IMR-90 (cell line): Measurements from ENCODE around the gene TPSAB1. TPM values are rescaled to one million over a fixed set of nuclear protein-coding genes. Genes with fewer than 3 reads are reported as not detected.

Source experiments
- ATAC-seq: fragments of 200-7000 bp; cut with Tn5 transposase; 2 replicates; pipeline ENCODE4 v1.9.1; 2020; ENCODE audit warnings: low read depth, mild to moderate bottlenecking, moderate library complexity
- BruUV-seq: library from RNA; stranded (reverse); fragments of 400-500 nt; replicated peaks from 2 replicates; lab custom pipeline; 2021; lab: Mats Ljungman, UMichigan
- CTCF ChIA-PET: fragments of 300-600 bp; formaldehyde crosslinking; extraction: SDS; loops from one replicate; lab custom pipeline; 2021; ENCODE audit warnings: antibody characterized with exemption; lab: Yijun Ruan, JAX
- POLR2A ChIA-PET: fragments of 300-600 bp; sonication (Branson Sonifier 250); formaldehyde crosslinking; loops from one replicate; lab custom pipeline; 2022; ENCODE audit warnings: antibody characterized with exemption; ENCODE audit not compliant: unreplicated experiment; lab: Charles Lee
- DNase-seq: peaks from one replicate; pipeline ENCODE4 v3.0.0; 2013
- H2AFZ ChIP-seq: replicated peaks from 2 replicates; pipeline ENCODE3; 2013; ENCODE audit warnings: low read length, mild to moderate bottlenecking; ENCODE audit not compliant: poor library complexity
- H2AK5ac ChIP-seq: 2 replicates; pipeline ENCODE4 v1.6.1; 2013; ENCODE audit warnings: low read depth, low read length, inconsistent platforms
- H2AK9ac ChIP-seq: replicated peaks from 2 replicates; pipeline ENCODE3; 2013; ENCODE audit warnings: mild to moderate bottlenecking, low read depth, low read length, moderate library complexity; ENCODE audit not compliant: poor library complexity
- H2BK120ac ChIP-seq: 2 replicates; pipeline ENCODE4 v1.6.1; 2013; ENCODE audit warnings: low read depth, low read length, inconsistent platforms
- H2BK15ac ChIP-seq: 3 replicates; pipeline ENCODE4 v1.6.1; 2013; ENCODE audit warnings: low read depth, low read length, inconsistent platforms
- H2BK20ac ChIP-seq: 2 replicates; pipeline ENCODE4 v1.6.1; 2013; ENCODE audit warnings: low read depth, mild to moderate bottlenecking, inconsistent platforms, low read length, moderate library complexity
- H2BK5ac ChIP-seq: 2 replicates; pipeline ENCODE4 v1.6.1; 2013; ENCODE audit warnings: mild to moderate bottlenecking, low read depth, low read length, inconsistent platforms; ENCODE audit not compliant: poor library complexity, severe bottlenecking
- H3K14ac ChIP-seq: replicated peaks from 2 replicates; pipeline ENCODE4 v1.6.1; 2013; ENCODE audit warnings: low read depth, low read length, inconsistent platforms
- H3K18ac ChIP-seq: 2 replicates; pipeline ENCODE4 v1.6.1; 2013; ENCODE audit warnings: low read depth, low read length, control low read depth
- H3K23ac ChIP-seq: 2 replicates; pipeline ENCODE4 v1.6.1; 2013; ENCODE audit warnings: low read depth, low read length, inconsistent platforms
- H3K27ac ChIP-seq: 2 replicates; pipeline ENCODE4 v1.5.1; 2013; ENCODE audit warnings: mild to moderate bottlenecking, control low read depth, low read length; ENCODE audit not compliant: insufficient read depth
- H3K27me3 ChIP-seq: 2 replicates; pipeline ENCODE4 v1.6.1; 2013; ENCODE audit warnings: low read length; ENCODE audit not compliant: control insufficient read depth, insufficient read depth
- H3K36me3 ChIP-seq: 2 replicates; pipeline ENCODE4 v1.6.1; 2013; ENCODE audit warnings: low read length, mixed read lengths; ENCODE audit not compliant: control insufficient read depth, insufficient read depth
- H3K4ac ChIP-seq: 2 replicates; pipeline ENCODE4 v1.6.1; 2013; ENCODE audit warnings: low read depth, low read length, inconsistent platforms
- H3K4me1 ChIP-seq: 2 replicates; pipeline ENCODE4 v1.6.1; 2013; ENCODE audit warnings: low read length, mixed read lengths; ENCODE audit not compliant: control insufficient read depth, insufficient read depth
- H3K4me2 ChIP-seq: 2 replicates; pipeline ENCODE4 v1.6.1; 2013; ENCODE audit warnings: low read depth, mild to moderate bottlenecking, control low read depth, low read length, moderate library complexity
- H3K4me3 ChIP-seq: 2 replicates; pipeline ENCODE4 v1.5.1; 2013; ENCODE audit warnings: low read depth, mild to moderate bottlenecking, control low read depth, low read length, moderate library complexity; ENCODE audit not compliant: insufficient read depth
- H3K56ac ChIP-seq: 2 replicates; pipeline ENCODE4 v1.6.1; 2013; ENCODE audit warnings: low read length, inconsistent platforms; ENCODE audit not compliant: insufficient read depth; ENCODE audit errors: extremely low read depth
- H3K79me1 ChIP-seq, 2 experiments: 2 replicates each; pipeline ENCODE4 v1.6.1; 2013; ENCODE audit warnings: low read length in 2 of 2, inconsistent platforms in 1 of 2, low read depth in 1 of 2
- H3K9ac ChIP-seq: 2 replicates; pipeline ENCODE4 v1.6.1; 2013; ENCODE audit warnings: low read depth, low read length, control low read depth
- H3K9me1 ChIP-seq: 2 replicates; pipeline ENCODE4 v1.6.1; 2013; ENCODE audit warnings: low read length, inconsistent platforms; ENCODE audit not compliant: insufficient read depth
- H3K9me3 ChIP-seq: 2 replicates; pipeline ENCODE4 v1.6.1; 2013; ENCODE audit warnings: low read length; ENCODE audit not compliant: control insufficient read depth, insufficient read depth
- H4K20me1 ChIP-seq: 2 replicates; pipeline ENCODE4 v1.6.1; 2013; ENCODE audit warnings: low read length, inconsistent platforms; ENCODE audit not compliant: insufficient read depth
- H4K5ac ChIP-seq: 2 replicates; pipeline ENCODE4 v1.6.1; 2013; ENCODE audit warnings: mild to moderate bottlenecking, low read depth, low read length, control low read depth
- H4K8ac ChIP-seq, 2 experiments: 2 replicates each; pipeline ENCODE4 v1.6.1; 2013; ENCODE audit warnings: low read depth in 2 of 2, low read length in 2 of 2, control low read depth in 1 of 2, inconsistent platforms in 1 of 2
- H4K91ac ChIP-seq: 2 replicates; pipeline ENCODE4 v1.6.1; 2013; ENCODE audit warnings: low read depth, low read length, inconsistent platforms; ENCODE audit not compliant: insufficient read depth
- BHLHE40 ChIP-seq: fragments of 150-350 bp; IDR thresholded peaks from 2 replicates; pipeline ENCODE4 v1.6.1; 2016; ENCODE audit warnings: mild to moderate bottlenecking, low read depth, low read length
- CEBPB ChIP-seq: IDR thresholded peaks from 2 replicates; pipeline ENCODE4 v1.6.1; 2012; ENCODE audit warnings: low read depth, low read length, improper control_type of control experiment
- CHD1 ChIP-seq: IDR thresholded peaks from 2 replicates; pipeline ENCODE4 v1.6.1; 2012; ENCODE audit warnings: low read depth, low read length, improper control_type of control experiment
- FOS ChIP-seq: fragments of 150-350 bp; IDR thresholded peaks from 2 replicates; pipeline ENCODE4 v1.6.1; 2016; ENCODE audit warnings: low read depth, low read length
- MAFK ChIP-seq: IDR thresholded peaks from 2 replicates; pipeline ENCODE4 v1.6.1; 2012; ENCODE audit warnings: low read depth, low read length, improper control_type of control experiment
- MXI1 ChIP-seq: IDR thresholded peaks from 2 replicates; pipeline ENCODE4 v1.6.1; 2012; ENCODE audit warnings: low read depth, mild to moderate bottlenecking, low read length, moderate library complexity, borderline replicate concordance
- NFE2L2 ChIP-seq: fragments of 150-350 bp; IDR thresholded peaks from 2 replicates; pipeline ENCODE4 v1.6.1; 2016; ENCODE audit warnings: low read depth, mild to moderate bottlenecking, low read length
- POLR2A ChIP-seq: IDR thresholded peaks from 2 replicates; pipeline ENCODE4 v1.6.1; 2012; ENCODE audit warnings: mild to moderate bottlenecking, low read depth, low read length
- RAD21 ChIP-seq: IDR thresholded peaks from 2 replicates; pipeline ENCODE4 v1.6.1; 2012; ENCODE audit warnings: low read length, improper control_type of control experiment
- RCOR1 ChIP-seq: IDR thresholded peaks from 2 replicates; pipeline ENCODE4 v1.6.1; 2012; ENCODE audit warnings: mild to moderate bottlenecking, low read length, improper control_type of control experiment; ENCODE audit not compliant: insufficient replicate concordance
- RFX5 ChIP-seq: IDR thresholded peaks from 2 replicates; pipeline ENCODE4 v1.8.0; 2012; ENCODE audit warnings: low read depth, mild to moderate bottlenecking, low read length, moderate library complexity
- WGBS, 2 experiments: methylation state at CpG; one replicate each; pipeline versions ENCODE4 v1.1.5 to v1.1.7; 2013; ENCODE audit warnings: missing lambda C conversion rate in 2 of 2; ENCODE audit not compliant: insufficient read length in 1 of 2; ENCODE audit errors: extremely low coverage in 2 of 2; 5-methylcytosine and 5-hydroxymethylcytosine counted together
- dilution Hi-C: fragments of 300-500 bp; cut with HindIII; formaldehyde crosslinking; loops from one replicate; pipeline ENCODE4 v1.14.3; 2018; ENCODE audit warnings: low sequenced_read_pairs; ENCODE audit not compliant: unreplicated experiment
- in situ Hi-C: fragments of 300-500 bp; cut with MboI; formaldehyde crosslinking; loops from 3 replicates; pipeline ENCODE4 v1.14.3; 2019; ENCODE audit warnings: low sequenced_read_pairs, inconsistent platforms, mixed read lengths
- intact Hi-C: fragments of 100-400 bp; cut with micrococcal nuclease; formaldehyde crosslinking; loops from 2 replicates; pipeline ENCODE4 v1.10.0; 2022
- polyA plus RNA-seq, 3 experiments: library from polyadenylated mRNA; depleted of rRNA; stranded (reverse); fragments of >200 nt; gene quantifications; 2 replicates each; pipeline ENCODE4 v1.2.3, GENCODE V29; 2012; ENCODE audit warnings: low replicate concordance in 1 of 3
- total RNA-seq: library from RNA; depleted of rRNA; stranded (reverse); fragments of >200 nt; gene quantifications from 2 replicates; pipeline ENCODE4 v1.2.3, GENCODE V29; 2012
- TF ChIP-seq, protein P1 (sequence below): fragments of 150-350 bp; IDR thresholded peaks from 2 replicates; pipeline ENCODE4 v1.6.1; 2017; ENCODE audit warnings: mild to moderate bottlenecking, antibody characterized with exemption, low read length, low read depth
- TF ChIP-seq, protein P2 (sequence below): fragments of 150-350 bp; IDR thresholded peaks from 2 replicates; pipeline ENCODE4 v1.6.1; 2016; ENCODE audit warnings: low read depth, mild to moderate bottlenecking, low read length, moderate library complexity, borderline replicate concordance
- TF ChIP-seq, protein P3 (sequence below): conservative IDR thresholded peaks from 2 replicates; pipeline ENCODE4 v1.5.1; 2012; ENCODE audit warnings: mild to moderate bottlenecking, low read depth, low read length, improper control_type of control experiment

Gene TPSAB1
- total and polyA plus RNA-seq, 2 of the 4 experiments (the other 2 are of a cell fraction): not detected

DNA sequence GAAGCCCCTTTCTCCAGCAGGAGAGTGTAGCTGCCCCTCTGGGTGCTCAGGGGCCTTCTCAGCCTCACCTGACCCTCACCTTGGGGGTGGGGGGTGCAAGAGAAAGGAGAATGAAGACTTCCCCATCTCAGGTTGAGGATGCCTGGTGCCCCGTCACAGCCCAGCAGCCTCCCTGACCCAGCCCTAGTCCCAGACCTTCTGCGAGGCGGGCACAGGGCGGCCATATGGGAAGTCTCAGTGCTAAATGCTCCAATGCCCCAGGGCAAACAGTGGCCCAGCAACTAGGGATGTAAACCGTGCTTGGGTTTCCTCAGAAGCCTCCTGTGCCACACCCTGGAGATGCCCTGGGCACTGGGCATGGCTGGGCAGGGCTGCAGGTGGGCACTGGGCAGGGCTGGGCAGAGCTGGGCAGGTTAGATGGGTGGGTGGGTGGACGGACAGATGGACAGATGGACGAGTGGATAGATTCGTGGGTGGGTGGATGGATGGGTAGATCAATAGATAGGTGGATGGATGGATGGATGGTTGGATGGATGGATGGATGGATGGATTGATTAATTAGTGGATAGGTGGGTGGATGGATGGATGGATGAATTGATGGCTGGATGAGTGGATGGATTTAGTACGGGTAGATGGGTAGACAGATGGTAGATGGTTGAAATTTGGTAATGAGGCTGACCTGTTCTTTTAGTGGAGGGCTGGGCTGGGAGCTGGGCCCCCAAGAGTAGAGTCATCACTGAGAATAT, 32.1 kb downstream of the TPSAB1 start:
- H3K79me1 ChIP-seq: no peaks in the 10 kb centered on the region
- H3K14ac ChIP-seq: no peak overlapping the region
- no peaks in the 10 kb centered on the region for H3K9me1 ChIP-seq
- POLR2A ChIA-PET: no interaction called here
- H2AK5ac ChIP-seq: no peak overlapping the region
- no peak overlapping the region for H3K23ac ChIP-seq
- WGBS, 2 experiments: 69% methylated on average over 3 of the region's 9 CpGs; no CpG with 5 or more reads in 1 of the 2 experiments
- H4K5ac ChIP-seq: no peak overlapping the region
- H3K18ac ChIP-seq: no peak overlapping the region
- no peak overlapping the region for H2BK20ac ChIP-seq
- no peak overlapping the region for H2BK120ac ChIP-seq
- no peak overlapping the region for H4K8ac ChIP-seq
- in situ Hi-C loops (no loop called here), intact Hi-C loops (no loop called here), dilution Hi-C loops (no loop called here)
- no peak overlapping the region for H3K4ac ChIP-seq
- peaks cover 24% of the 10 kb centered on the region for H3K27me3 ChIP-seq
- no peaks in the 10 kb centered on the region for H4K20me1 ChIP-seq
- no peak for DNase-seq
- no peak overlapping the region for H3K9ac ChIP-seq
- H3K27ac ChIP-seq: no peak overlapping the region
- H3K4me3 ChIP-seq: no peak overlapping the region
- H4K91ac ChIP-seq: no peak overlapping the region
- H3K4me1 ChIP-seq: no peaks in the 10 kb centered on the region
- H2AFZ ChIP-seq: peak overlapping the region; percentile 32
- no peak overlapping the region for H2BK5ac ChIP-seq
- BruUV-seq: no TSS peak
- TF ChIP-seq CEBPB (no peak), FOS (no peak), MXI1 (no peak), MAFK (no peak), POLR2A (no peak), NFE2L2 (no peak), RCOR1 (no peak), BHLHE40 (no peak), CHD1 (no peak), RAD21 (no peak), RFX5 (no peak)
- TF ChIP-seq, protein P1, sequence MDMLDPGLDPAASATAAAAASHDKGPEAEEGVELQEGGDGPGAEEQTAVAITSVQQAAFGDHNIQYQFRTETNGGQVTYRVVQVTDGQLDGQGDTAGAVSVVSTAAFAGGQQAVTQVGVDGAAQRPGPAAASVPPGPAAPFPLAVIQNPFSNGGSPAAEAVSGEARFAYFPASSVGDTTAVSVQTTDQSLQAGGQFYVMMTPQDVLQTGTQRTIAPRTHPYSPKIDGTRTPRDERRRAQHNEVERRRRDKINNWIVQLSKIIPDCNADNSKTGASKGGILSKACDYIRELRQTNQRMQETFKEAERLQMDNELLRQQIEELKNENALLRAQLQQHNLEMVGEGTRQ: no peak
- TF ChIP-seq, protein P2, sequence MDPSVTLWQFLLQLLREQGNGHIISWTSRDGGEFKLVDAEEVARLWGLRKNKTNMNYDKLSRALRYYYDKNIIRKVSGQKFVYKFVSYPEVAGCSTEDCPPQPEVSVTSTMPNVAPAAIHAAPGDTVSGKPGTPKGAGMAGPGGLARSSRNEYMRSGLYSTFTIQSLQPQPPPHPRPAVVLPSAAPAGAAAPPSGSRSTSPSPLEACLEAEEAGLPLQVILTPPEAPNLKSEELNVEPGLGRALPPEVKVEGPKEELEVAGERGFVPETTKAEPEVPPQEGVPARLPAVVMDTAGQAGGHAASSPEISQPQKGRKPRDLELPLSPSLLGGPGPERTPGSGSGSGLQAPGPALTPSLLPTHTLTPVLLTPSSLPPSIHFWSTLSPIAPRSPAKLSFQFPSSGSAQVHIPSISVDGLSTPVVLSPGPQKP: no peak
- TF ChIP-seq, protein P3, sequence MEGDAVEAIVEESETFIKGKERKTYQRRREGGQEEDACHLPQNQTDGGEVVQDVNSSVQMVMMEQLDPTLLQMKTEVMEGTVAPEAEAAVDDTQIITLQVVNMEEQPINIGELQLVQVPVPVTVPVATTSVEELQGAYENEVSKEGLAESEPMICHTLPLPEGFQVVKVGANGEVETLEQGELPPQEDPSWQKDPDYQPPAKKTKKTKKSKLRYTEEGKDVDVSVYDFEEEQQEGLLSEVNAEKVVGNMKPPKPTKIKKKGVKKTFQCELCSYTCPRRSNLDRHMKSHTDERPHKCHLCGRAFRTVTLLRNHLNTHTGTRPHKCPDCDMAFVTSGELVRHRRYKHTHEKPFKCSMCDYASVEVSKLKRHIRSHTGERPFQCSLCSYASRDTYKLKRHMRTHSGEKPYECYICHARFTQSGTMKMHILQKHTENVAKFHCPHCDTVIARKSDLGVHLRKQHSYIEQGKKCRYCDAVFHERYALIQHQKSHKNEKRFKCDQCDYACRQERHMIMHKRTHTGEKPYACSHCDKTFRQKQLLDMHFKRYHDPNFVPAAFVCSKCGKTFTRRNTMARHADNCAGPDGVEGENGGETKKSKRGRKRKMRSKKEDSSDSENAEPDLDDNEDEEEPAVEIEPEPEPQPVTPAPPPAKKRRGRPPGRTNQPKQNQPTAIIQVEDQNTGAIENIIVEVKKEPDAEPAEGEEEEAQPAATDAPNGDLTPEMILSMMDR: no peak
- H2AK9ac ChIP-seq: no peak overlapping the region
- no peak for ATAC-seq
- peaks cover 2% of the 10 kb centered on the region; the same call in 1 of the 2 replicates for H3K9me3 ChIP-seq
- no peak overlapping the region for H2BK15ac ChIP-seq
- no peak overlapping the region for H3K56ac ChIP-seq
- CTCF ChIA-PET: no interaction called here
- no peak overlapping the region for H3K4me2 ChIP-seq
- no peaks in the 10 kb centered on the region for H3K36me3 ChIP-seq
